ENCODE results near the gene DGKG. TPM values are rescaled to one million over a fixed set of nuclear protein-coding genes. Genes with fewer than 3 reads are reported as not detected.

The DGKG gene
- total RNA-seq, 1 experiment from 2014 or later = 45.2 TPM

DNA sequence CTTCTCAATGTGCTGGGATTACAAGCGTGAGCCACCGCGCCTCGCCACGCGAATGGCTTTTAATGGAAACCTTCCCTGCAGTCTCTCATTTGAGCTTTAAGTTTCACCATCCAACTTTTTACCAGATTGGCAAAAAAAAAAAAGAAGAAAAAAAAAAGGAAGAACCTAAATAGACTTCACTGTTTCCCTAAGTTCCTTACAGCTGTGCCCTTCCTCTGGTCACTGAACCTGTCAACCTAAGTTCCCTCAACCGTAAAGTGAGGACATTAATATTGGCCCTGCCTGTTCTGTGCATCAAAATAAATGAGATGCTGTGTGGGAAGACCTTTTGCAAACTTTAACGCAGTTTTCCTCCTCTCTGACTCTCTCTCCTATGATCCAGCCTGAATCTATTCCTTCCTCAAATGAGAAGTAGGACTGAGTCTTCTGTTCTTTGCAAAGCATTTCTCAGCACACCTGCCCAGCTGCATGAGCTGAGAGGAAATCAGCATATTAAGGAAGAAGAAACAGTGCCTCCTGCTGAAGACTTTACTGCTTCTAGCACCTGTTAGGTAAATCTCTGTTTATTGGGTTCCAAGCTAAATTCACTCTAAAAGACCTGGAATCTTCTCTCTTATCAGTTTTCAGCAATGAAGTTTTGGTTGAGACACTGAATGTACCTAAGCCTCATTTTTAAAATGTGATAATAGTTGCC, 153.6 kb downstream of the DGKG start:
- no peaks in the 10 kb centered on the region for H3K9me3 ChIP-seq (ENCODE audit: low read depth, low read length, poor library complexity, severe bottlenecking)
- no TSS peak for BruUV-seq (replicated peaks)
- no peak for DNase-seq (ENCODE audit: low spot score)
- intact Hi-C loops (cut with micrococcal nuclease; ENCODE audit: unreplicated experiment) = no loop called here
- H3K27me3 ChIP-seq (replicated peaks; ENCODE audit: insufficient read depth, low read depth, low read length, poor library complexity) = no peaks in the 10 kb centered on the region
- CTCF ChIA-PET = interaction anchor here (0.7 kb wide), 1 partner anchor 99 kb away, joined by 8 read pairs; the partner anchor contains the start of gene ETV5
- H3K36me3 ChIP-seq (ENCODE audit: insufficient read depth, low read length, poor library complexity, severe bottlenecking) = no peaks in the 10 kb centered on the region
- no peak overlapping the region for H3K4me3 ChIP-seq (ENCODE audit: low read depth, low read length, poor library complexity, severe bottlenecking)
- no peak for TF ChIP-seq EZH2 (IDR thresholded peaks at IDR 0.05; ENCODE audit: borderline replicate concordance, low read depth, low read length, poor library complexity, severe bottlenecking)
- TF ChIP-seq, protein P1, sequence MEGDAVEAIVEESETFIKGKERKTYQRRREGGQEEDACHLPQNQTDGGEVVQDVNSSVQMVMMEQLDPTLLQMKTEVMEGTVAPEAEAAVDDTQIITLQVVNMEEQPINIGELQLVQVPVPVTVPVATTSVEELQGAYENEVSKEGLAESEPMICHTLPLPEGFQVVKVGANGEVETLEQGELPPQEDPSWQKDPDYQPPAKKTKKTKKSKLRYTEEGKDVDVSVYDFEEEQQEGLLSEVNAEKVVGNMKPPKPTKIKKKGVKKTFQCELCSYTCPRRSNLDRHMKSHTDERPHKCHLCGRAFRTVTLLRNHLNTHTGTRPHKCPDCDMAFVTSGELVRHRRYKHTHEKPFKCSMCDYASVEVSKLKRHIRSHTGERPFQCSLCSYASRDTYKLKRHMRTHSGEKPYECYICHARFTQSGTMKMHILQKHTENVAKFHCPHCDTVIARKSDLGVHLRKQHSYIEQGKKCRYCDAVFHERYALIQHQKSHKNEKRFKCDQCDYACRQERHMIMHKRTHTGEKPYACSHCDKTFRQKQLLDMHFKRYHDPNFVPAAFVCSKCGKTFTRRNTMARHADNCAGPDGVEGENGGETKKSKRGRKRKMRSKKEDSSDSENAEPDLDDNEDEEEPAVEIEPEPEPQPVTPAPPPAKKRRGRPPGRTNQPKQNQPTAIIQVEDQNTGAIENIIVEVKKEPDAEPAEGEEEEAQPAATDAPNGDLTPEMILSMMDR (conservative IDR thresholded peaks at IDR 0.05; ENCODE audit: low read depth, low read length) = no peak
- no peak overlapping the region for H3K27ac ChIP-seq (ENCODE audit: low read depth, low read length, poor library complexity, severe bottlenecking)
- POLR2A ChIA-PET (ENCODE audit: low non-redundant PET) = no interaction called here
- H3K4me1 ChIP-seq (ENCODE audit: insufficient read depth, low read length, poor library complexity, severe bottlenecking) = peaks cover 31% of the 10 kb centered on the region

DNA sequence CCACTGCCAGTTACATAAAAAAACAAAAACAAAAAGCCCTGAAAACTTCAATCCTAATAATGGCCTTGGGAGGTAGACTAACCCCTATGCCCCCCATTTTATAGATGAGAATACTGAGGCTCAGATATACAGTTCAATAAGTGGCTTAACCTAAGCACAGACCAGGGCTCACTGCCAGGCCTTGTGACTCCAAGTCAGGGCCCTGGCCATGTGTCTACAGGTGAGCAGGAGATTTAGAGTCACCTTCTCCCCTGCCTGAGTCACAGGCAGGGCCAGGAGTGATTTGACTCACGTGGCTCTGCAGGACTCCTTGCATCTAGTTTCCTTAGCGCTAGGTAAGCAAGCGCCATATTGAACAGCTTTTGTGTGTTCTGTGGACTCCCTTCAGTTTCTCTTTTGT, 154.5 kb downstream of the DGKG start:
- Histone ChIP-seq H3K27me3 (replicated peaks; ENCODE audit: insufficient read depth, low read depth, low read length, poor library complexity) (no peaks in the 10 kb centered on the region), H3K9me3 (ENCODE audit: low read depth, low read length, poor library complexity, severe bottlenecking) (no peaks in the 10 kb centered on the region), H3K4me1 (ENCODE audit: insufficient read depth, low read length, poor library complexity, severe bottlenecking) (peaks cover 41% of the 10 kb centered on the region), H3K36me3 (ENCODE audit: insufficient read depth, low read length, poor library complexity, severe bottlenecking) (no peaks in the 10 kb centered on the region), H3K27ac (ENCODE audit: low read depth, low read length, poor library complexity, severe bottlenecking) (no peak overlapping the region), H3K4me3 (ENCODE audit: low read depth, low read length, poor library complexity, severe bottlenecking) (no peak overlapping the region)
- no peak for DNase-seq (ENCODE audit: low spot score)
- ChIA-PET POLR2A (ENCODE audit: low non-redundant PET) (no interaction called here), CTCF (no interaction called here)
- no peak for TF ChIP-seq EZH2 (IDR thresholded peaks at IDR 0.05; ENCODE audit: borderline replicate concordance, low read depth, low read length, poor library complexity, severe bottlenecking)
- TF ChIP-seq, protein P1 (conservative IDR thresholded peaks at IDR 0.05; ENCODE audit: low read depth, low read length) = no peak
- BruUV-seq (replicated peaks) = no TSS peak
- intact Hi-C loops (cut with micrococcal nuclease; ENCODE audit: unreplicated experiment) = no loop called here

DNA sequence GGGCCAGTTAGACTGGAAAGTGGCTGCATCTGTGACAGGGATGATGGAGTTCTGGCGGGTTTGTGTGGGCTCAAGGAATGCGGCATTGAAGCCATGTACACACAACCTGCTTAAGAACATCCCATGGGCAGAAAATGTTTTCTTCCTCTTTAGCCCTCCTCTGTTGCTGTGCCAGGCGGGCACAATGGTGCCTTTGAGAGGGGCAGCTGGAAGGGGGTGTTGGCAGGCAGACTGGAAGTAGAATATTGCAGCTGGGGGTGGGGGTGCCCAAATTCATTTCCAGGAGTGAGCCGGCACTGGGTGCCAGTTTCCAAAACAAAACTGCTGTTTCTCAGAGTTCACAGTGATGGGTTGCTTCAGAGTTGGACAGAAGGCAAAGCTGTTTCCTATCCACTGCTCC, 161.3 kb downstream of the DGKG start:
- Histone ChIP-seq H3K4me3 (ENCODE audit: low read depth, low read length, poor library complexity, severe bottlenecking) (no peak overlapping the region), H3K4me1 (ENCODE audit: insufficient read depth, low read length, poor library complexity, severe bottlenecking) (peaks cover 21% of the 10 kb centered on the region), H3K9me3 (ENCODE audit: low read depth, low read length, poor library complexity, severe bottlenecking) (no peaks in the 10 kb centered on the region), H3K27ac (ENCODE audit: low read depth, low read length, poor library complexity, severe bottlenecking) (no peak overlapping the region), H3K36me3 (ENCODE audit: insufficient read depth, low read length, poor library complexity, severe bottlenecking) (no peaks in the 10 kb centered on the region), H3K27me3 (replicated peaks; ENCODE audit: insufficient read depth, low read depth, low read length, poor library complexity) (no peaks in the 10 kb centered on the region)
- intact Hi-C loops (cut with micrococcal nuclease; ENCODE audit: unreplicated experiment) = no loop called here
- TF ChIP-seq, protein P1 (conservative IDR thresholded peaks at IDR 0.05; ENCODE audit: low read depth, low read length) = no peak
- TF ChIP-seq EZH2 (IDR thresholded peaks at IDR 0.05; ENCODE audit: borderline replicate concordance, low read depth, low read length, poor library complexity, severe bottlenecking) = no peak
- no peak for DNase-seq (ENCODE audit: low spot score)
- no TSS peak for BruUV-seq (replicated peaks)
- CTCF ChIA-PET = no interaction called here
- POLR2A ChIA-PET (ENCODE audit: low non-redundant PET) = no interaction called here

Measured in A673 (cell line).